Measurements from ENCODE around the gene MAOB.

GRCh38 chrX:43870758-43871419, 11.4 kb downstream of the MAOB start:
- no peak for TF ChIP-seq POLR2A (IDR thresholded peaks at IDR 0.05)
- TF ChIP-seq CTCF (IDR thresholded peaks at IDR 0.05): no peak
